Measurements from ENCODE around the gene GPR173. TPM values are rescaled to one million over a fixed set of nuclear protein-coding genes. Genes with fewer than 3 reads are reported as not detected.

Gene GPR173
- total and polyA plus RNA-seq, 2 experiments from 2014 or later: 0.92 to 7.7 TPM

DNA sequence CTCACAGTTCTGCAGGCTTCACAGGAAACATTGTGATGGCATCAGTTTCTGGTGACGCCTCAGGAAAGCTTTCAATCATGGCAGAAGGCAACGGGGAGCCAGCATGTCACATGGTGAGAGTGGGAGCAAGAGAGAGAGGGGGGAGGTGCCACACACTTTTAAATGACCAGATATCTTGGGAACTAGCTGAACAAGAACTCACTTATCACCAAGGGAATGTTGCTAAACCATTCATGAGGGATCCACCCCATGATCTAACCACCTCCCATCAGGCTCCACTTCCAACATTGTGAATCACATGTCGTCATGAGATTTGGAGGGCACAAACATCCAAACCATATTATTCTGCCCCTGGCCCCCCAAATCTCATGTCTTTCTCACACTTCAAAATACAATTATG, 43.3 kb upstream of the GPR173 start (continued):
- TF ChIP-seq, protein P1, sequence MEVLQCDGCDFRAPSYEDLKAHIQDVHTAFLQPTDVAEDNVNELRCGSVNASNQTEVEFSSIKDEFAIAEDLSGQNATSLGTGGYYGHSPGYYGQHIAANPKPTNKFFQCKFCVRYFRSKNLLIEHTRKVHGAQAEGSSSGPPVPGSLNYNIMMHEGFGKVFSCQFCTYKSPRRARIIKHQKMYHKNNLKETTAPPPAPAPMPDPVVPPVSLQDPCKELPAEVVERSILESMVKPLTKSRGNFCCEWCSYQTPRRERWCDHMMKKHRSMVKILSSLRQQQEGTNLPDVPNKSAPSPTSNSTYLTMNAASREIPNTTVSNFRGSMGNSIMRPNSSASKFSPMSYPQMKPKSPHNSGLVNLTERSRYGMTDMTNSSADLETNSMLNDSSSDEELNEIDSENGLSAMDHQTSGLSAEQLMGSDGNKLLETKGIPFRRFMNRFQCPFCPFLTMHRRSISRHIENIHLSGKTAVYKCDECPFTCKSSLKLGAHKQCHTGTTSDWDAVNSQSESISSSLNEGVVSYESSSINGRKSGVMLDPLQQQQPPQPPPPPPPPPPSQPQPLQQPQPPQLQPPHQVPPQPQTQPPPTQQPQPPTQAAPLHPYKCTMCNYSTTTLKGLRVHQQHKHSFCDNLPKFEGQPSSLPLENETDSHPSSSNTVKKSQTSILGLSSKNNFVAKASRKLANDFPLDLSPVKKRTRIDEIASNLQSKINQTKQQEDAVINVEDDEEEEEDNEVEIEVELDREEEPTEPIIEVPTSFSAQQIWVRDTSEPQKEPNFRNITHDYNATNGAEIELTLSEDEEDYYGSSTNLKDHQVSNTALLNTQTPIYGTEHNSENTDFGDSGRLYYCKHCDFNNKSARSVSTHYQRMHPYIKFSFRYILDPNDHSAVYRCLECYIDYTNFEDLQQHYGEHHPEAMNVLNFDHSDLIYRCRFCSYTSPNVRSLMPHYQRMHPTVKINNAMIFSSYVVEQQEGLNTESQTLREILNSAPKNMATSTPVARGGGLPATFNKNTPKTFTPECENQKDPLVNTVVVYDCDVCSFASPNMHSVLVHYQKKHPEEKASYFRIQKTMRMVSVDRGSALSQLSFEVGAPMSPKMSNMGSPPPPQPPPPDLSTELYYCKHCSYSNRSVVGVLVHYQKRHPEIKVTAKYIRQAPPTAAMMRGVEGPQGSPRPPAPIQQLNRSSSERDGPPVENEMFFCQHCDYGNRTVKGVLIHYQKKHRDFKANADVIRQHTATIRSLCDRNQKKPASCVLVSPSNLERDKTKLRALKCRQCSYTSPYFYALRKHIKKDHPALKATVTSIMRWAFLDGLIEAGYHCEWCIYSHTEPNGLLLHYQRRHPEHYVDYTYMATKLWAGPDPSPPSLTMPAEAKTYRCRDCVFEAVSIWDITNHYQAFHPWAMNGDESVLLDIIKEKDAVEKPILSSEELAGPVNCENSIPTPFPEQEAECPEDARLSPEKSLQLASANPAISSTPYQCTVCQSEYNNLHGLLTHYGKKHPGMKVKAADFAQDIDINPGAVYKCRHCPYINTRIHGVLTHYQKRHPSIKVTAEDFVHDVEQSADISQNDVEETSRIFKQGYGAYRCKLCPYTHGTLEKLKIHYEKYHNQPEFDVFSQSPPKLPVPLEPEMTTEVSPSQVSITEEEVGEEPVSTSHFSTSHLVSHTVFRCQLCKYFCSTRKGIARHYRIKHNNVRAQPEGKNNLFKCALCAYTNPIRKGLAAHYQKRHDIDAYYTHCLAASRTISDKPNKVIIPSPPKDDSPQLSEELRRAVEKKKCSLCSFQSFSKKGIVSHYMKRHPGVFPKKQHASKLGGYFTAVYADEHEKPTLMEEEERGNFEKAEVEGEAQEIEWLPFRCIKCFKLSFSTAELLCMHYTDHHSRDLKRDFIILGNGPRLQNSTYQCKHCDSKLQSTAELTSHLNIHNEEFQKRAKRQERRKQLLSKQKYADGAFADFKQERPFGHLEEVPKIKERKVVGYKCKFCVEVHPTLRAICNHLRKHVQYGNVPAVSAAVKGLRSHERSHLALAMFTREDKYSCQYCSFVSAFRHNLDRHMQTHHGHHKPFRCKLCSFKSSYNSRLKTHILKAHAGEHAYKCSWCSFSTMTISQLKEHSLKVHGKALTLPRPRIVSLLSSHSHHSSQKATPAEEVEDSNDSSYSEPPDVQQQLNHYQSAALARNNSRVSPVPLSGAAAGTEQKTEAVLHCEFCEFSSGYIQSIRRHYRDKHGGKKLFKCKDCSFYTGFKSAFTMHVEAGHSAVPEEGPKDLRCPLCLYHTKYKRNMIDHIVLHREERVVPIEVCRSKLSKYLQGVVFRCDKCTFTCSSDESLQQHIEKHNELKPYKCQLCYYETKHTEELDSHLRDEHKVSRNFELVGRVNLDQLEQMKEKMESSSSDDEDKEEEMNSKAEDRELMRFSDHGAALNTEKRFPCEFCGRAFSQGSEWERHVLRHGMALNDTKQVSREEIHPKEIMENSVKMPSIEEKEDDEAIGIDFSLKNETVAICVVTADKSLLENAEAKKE (CRISPR knock-in tag; IDR thresholded peaks at IDR 0.05): no peak
- TF ChIP-seq REST (IDR thresholded peaks at IDR 0.05; ENCODE audit: unreplicated experiment) (no peak), POLR2AphosphoS5 (IDR thresholded peaks at IDR 0.05; ENCODE audit: low read depth) (no peak), EZH2phosphoT487 (IDR thresholded peaks at IDR 0.05; ENCODE audit: unreplicated experiment) (no peak), ZNF331 (CRISPR knock-in tag; IDR thresholded peaks at IDR 0.05; ENCODE audit: low read depth) (no peak)

GRCh38 chrX:53009032-53009431, 39.6 kb upstream of the GPR173 start:
- Mint-ChIP-seq H3K4me3 (no peak overlapping the region), H3K4me1 (peaks cover 8% of the 10 kb centered on the region), H3K9me3 (peaks cover 2% of the 10 kb centered on the region; the same call in 1 of the 3 replicates), H3K36me3 (ENCODE audit: low read depth) (no peaks in the 10 kb centered on the region), H3K27ac (no peak overlapping the region), H3K27me3 (ENCODE audit: insufficient read depth, low read depth, poor library complexity) (peaks cover 2% of the 10 kb centered on the region)
- Histone ChIP-seq H3K27ac (ENCODE audit: low read depth) (no peak overlapping the region), H3K4me2 (no peak overlapping the region), H3K79me2 (replicated peaks; ENCODE audit: insufficient read depth) (no peaks in the 10 kb centered on the region), H3F3A (replicated peaks; ENCODE audit: low read depth) (no peaks in the 10 kb centered on the region), H3K9me2 (ENCODE audit: insufficient read depth) (no peaks in the 10 kb centered on the region), H3K4me1 (ENCODE audit: insufficient read depth) (0 out of 2 replicates have a peak, but pooled peaks cover 4% of the 10 kb centered on the region), H3K4me3 (no peak overlapping the region), H3K36me3 (ENCODE audit: insufficient read depth) (no peaks in the 10 kb centered on the region), H2AFZ (no peak overlapping the region), H4K20me1 (replicated peaks; ENCODE audit: insufficient read depth) (no peaks in the 10 kb centered on the region), H3K27me3 (ENCODE audit: insufficient read depth) (no peaks in the 10 kb centered on the region)
- TF ChIP-seq ZNF331 (CRISPR knock-in tag; IDR thresholded peaks at IDR 0.05; ENCODE audit: low read depth) (no peak), NANOG (IDR thresholded peaks at IDR 0.05; ENCODE audit: borderline replicate concordance) (no peak), POLR2AphosphoS5 (IDR thresholded peaks at IDR 0.05; ENCODE audit: low read depth) (no peak), CTCF (conservative IDR thresholded peaks at IDR 0.05; ENCODE audit: low read depth in 2 of 2) (no peak)
- DNase-seq (ENCODE audit: low spot score) (no peak), ATAC-seq (no peak)
